ENCODE data around the gene ABCB7.

ABCB7 gene

DNA sequence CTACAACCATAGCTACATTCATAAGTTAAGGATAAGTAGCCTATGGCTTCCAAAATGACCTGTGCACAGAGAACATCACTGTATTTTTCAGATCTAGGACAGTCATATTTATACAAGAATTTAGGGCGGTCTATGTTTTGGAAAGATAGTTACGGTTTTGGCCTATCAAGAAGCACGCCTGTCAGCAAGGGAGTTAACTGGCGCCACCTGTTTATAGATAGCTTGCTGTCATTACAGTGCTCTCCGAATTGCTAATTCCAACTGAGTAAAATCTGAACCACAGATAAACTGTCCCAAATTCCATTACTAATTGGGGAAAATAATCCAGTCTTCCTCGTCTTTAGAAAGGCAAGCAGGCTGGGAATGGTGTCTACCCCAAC lies 646 bp downstream of the ABCB7 start:
- TF ChIP-seq, protein P1, sequence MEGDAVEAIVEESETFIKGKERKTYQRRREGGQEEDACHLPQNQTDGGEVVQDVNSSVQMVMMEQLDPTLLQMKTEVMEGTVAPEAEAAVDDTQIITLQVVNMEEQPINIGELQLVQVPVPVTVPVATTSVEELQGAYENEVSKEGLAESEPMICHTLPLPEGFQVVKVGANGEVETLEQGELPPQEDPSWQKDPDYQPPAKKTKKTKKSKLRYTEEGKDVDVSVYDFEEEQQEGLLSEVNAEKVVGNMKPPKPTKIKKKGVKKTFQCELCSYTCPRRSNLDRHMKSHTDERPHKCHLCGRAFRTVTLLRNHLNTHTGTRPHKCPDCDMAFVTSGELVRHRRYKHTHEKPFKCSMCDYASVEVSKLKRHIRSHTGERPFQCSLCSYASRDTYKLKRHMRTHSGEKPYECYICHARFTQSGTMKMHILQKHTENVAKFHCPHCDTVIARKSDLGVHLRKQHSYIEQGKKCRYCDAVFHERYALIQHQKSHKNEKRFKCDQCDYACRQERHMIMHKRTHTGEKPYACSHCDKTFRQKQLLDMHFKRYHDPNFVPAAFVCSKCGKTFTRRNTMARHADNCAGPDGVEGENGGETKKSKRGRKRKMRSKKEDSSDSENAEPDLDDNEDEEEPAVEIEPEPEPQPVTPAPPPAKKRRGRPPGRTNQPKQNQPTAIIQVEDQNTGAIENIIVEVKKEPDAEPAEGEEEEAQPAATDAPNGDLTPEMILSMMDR (IDR thresholded peaks at IDR 0.05): no peak
- Mint-ChIP-seq H3K27ac (peak overlapping the region; percentile 99), H3K27me3 (ENCODE audit: low read depth, poor library complexity) (no peaks in the 10 kb centered on the region), H3K9me3 (peaks cover 28% of the 10 kb centered on the region), H3K4me1 (peaks cover 27% of the 10 kb centered on the region), H3K36me3 (ENCODE audit: low read depth) (no peaks in the 10 kb centered on the region), H3K4me3 (peak overlapping the region; percentile 97)
- no peak for DNase-seq

DNA sequence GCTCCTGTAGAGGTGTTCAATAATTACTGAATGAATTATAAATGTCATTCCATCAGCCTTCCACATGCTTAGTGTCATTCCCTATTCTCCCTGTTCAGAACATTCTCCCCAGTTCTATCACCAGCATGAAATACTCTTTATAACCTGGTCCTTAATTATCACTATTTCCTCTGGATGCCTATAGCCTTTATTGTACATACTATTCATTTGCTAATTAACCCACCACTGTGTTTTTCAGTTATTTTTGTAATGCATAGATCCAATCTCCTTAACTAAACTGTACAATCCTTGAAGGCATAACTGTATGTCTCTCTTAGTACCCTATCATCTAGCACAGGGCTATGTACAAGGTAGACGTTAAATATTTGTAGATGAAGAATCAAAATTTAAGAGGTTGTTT lies 1.2 kb downstream of the ABCB7 start:
- Mint-ChIP-seq H3K4me1 (peaks cover 27% of the 10 kb centered on the region), H3K36me3 (ENCODE audit: low read depth) (no peaks in the 10 kb centered on the region), H3K27ac (no peak overlapping the region), H3K27me3 (ENCODE audit: low read depth, poor library complexity) (no peaks in the 10 kb centered on the region), H3K4me3 (peak overlapping the region; percentile 97), H3K9me3 (peaks cover 27% of the 10 kb centered on the region)
- DNase-seq: no peak
- TF ChIP-seq, protein P1 (IDR thresholded peaks at IDR 0.05): no peak

DNA sequence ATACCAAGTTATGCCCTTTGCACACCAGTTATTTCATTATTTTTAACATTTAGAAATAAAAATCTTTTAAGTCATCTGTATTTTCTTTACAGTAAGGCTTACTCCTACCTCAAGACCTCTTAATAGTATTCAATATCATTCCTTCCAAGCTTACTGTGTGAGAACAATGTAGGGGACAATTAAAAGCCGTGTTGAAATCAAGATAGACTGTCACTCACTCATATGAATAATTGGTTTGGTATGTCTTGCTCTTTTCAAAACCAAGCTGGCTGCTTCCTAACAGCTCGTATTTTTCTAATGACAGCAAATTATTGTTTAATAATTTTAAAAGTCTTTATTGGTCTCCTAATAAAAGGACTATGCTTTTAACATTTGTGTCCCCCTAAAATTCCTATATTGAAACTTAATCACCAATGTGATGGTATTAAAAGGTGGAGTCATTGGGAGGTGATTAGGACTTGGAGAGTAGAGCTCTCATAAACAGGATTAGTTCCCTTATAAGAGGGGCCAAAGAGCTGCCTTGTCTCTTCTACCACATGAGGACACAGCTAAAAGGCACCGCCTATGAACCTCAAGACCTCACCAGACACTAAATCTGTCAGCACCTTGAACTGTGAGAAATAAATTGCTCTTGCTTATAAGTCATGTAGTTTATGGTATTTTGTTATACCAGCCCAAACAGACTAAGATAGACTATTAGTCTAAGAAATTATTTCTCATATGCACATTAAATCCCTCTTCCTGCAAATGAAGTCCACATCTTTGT lies 4.1 kb downstream of the ABCB7 start:
- no peak overlapping the region for H3K4me3 Mint-ChIP-seq
- H3K27ac Mint-ChIP-seq: no peak overlapping the region
- H3K4me1 Mint-ChIP-seq: peaks cover 25% of the 10 kb centered on the region
- peaks cover 14% of the 10 kb centered on the region for H3K36me3 Mint-ChIP-seq (ENCODE audit: low read depth)
- TF ChIP-seq, protein P1 (IDR thresholded peaks at IDR 0.05): no peak
- no peak for DNase-seq
- H3K9me3 Mint-ChIP-seq: peaks cover 28% of the 10 kb centered on the region
- no peaks in the 10 kb centered on the region for H3K27me3 Mint-ChIP-seq (ENCODE audit: low read depth, poor library complexity)

DNA sequence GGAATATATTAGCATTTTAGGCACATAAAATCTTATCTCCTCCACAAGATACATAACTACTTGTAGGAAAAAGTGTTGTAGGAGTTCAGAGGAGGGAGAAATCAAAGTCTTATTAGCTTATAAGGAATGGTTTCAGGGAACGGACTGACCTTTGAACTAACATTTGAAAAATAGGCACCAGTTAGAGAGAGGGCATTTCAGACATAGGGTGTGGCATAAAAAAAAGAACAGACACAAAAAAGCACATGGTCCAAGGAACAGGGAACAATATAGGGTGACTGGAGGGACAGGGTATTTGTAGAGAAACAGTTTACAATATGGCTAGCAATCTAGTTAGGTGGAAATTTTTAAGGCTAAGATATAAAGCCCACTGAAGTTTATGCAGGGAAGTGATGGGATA lies 6.4 kb downstream of the ABCB7 start:
- H3K4me3 Mint-ChIP-seq: no peak overlapping the region
- TF ChIP-seq, protein P1 (IDR thresholded peaks at IDR 0.05): no peak

DNA sequence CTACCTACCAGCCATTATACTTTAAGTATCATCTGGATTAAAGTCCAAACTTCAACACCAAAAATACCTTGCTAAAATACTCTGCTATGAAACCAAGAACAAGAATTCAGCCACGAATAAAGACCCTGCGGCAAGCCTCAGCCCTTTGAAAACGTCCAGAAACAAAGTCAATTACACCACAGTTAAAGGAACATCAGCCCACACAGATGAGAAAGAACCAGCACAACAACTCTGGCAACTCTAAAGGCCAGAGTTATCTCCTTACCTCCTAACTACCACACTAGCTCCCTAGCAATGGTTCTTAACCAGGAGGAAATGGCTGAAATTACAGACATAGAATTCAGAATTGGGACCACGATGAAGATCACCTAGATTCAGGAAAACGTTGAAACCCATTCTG lies 23.4 kb downstream of the ABCB7 start:
- no peak overlapping the region for H3K27ac Mint-ChIP-seq
- H3K4me1 Mint-ChIP-seq: no peaks in the 10 kb centered on the region
- H3K36me3 Mint-ChIP-seq (ENCODE audit: low read depth): peaks cover 53% of the 10 kb centered on the region
- TF ChIP-seq, protein P1 (IDR thresholded peaks at IDR 0.05): no peak
- no peak for DNase-seq
- peaks cover 91% of the 10 kb centered on the region for H3K9me3 Mint-ChIP-seq
- H3K4me3 Mint-ChIP-seq: no peak overlapping the region
- H3K27me3 Mint-ChIP-seq (ENCODE audit: low read depth, poor library complexity): no peaks in the 10 kb centered on the region

More for the DNA sequence above, 6.4 kb downstream of the ABCB7 start:
- Mint-ChIP-seq H3K4me1 (peaks cover 4% of the 10 kb centered on the region), H3K9me3 (peaks cover 39% of the 10 kb centered on the region), H3K27me3 (ENCODE audit: low read depth, poor library complexity) (no peaks in the 10 kb centered on the region), H3K27ac (no peak overlapping the region), H3K36me3 (ENCODE audit: low read depth) (peaks cover 34% of the 10 kb centered on the region)
- DNase-seq: no peak

Data from nephron progenitor cell (in vitro differentiated cells).